Mesendoderm (in vitro differentiated cells): Measurements from ENCODE around the gene C9orf50.

Source experiments
- DNase-seq: peaks from one replicate; pipeline ENCODE4 v3.0.0; 2013
- H2AK5ac ChIP-seq: 2 replicates; pipeline ENCODE4 v1.6.1; 2013; ENCODE audit warnings: low read length, inconsistent platforms
- H2BK120ac ChIP-seq: 2 replicates; pipeline ENCODE4 v1.6.1; 2013; ENCODE audit warnings: low read depth, mild to moderate bottlenecking, low read length, moderate library complexity, mixed read lengths
- H2BK15ac ChIP-seq: replicated peaks from 2 replicates; pipeline ENCODE4 v1.6.1; 2013; ENCODE audit warnings: low read depth, mild to moderate bottlenecking, moderate library complexity
- H2BK5ac ChIP-seq: 2 replicates; pipeline ENCODE4 v1.6.1; 2013; ENCODE audit warnings: low read length, inconsistent platforms
- H3K18ac ChIP-seq: 2 replicates; pipeline ENCODE4 v1.6.1; 2013; ENCODE audit warnings: mild to moderate bottlenecking, low read length, mixed read lengths
- H3K23ac ChIP-seq: one replicate; pipeline ENCODE4 v1.6.1; 2013; ENCODE audit warnings: low read length
- H3K27ac ChIP-seq: 2 replicates; pipeline ENCODE4 v1.5.1; 2013; ENCODE audit warnings: low read depth, mild to moderate bottlenecking, inconsistent platforms, low read length, moderate library complexity
- H3K27me3 ChIP-seq: 2 replicates; pipeline ENCODE4 v1.6.1; 2013; ENCODE audit warnings: low read length, control low read depth, mild to moderate bottlenecking, inconsistent platforms; ENCODE audit not compliant: insufficient read depth, poor library complexity
- H3K36me3 ChIP-seq: 2 replicates; pipeline ENCODE4 v1.6.1; 2013; ENCODE audit warnings: low read length, inconsistent platforms; ENCODE audit not compliant: control insufficient read depth, insufficient read depth
- H3K4ac ChIP-seq: one replicate; pipeline ENCODE4 v1.6.1; 2013; ENCODE audit warnings: low read depth, mild to moderate bottlenecking, low read length, moderate library complexity
- H3K4me1 ChIP-seq: 2 replicates; pipeline ENCODE4 v1.6.1; 2013; ENCODE audit warnings: low read depth, low read length, inconsistent platforms; ENCODE audit not compliant: control insufficient read depth
- H3K4me2 ChIP-seq: 2 replicates; pipeline ENCODE4 v1.6.1; 2013; ENCODE audit warnings: low read length
- H3K4me3 ChIP-seq: 2 replicates; pipeline ENCODE4 v1.5.1; 2013; ENCODE audit warnings: mild to moderate bottlenecking, low read length
- H3K56ac ChIP-seq: one replicate; pipeline ENCODE4 v1.6.1; 2013; ENCODE audit warnings: low read length
- H3K79me1 ChIP-seq: 2 replicates; pipeline ENCODE4 v1.6.1; 2013; ENCODE audit warnings: low read length, inconsistent platforms
- H3K79me2 ChIP-seq: 2 replicates; pipeline ENCODE4 v1.6.1; 2013; ENCODE audit warnings: mild to moderate bottlenecking, low read length; ENCODE audit not compliant: control insufficient read depth, insufficient read depth
- H3K9ac ChIP-seq: 2 replicates; pipeline ENCODE4 v1.6.1; 2013; ENCODE audit warnings: low read length, inconsistent platforms
- H4K5ac ChIP-seq: one replicate; pipeline ENCODE4 v1.6.1; 2013; ENCODE audit warnings: low read length
- H4K8ac ChIP-seq: one replicate; pipeline ENCODE4 v1.6.1; 2013; ENCODE audit warnings: low read depth, mild to moderate bottlenecking, control low read depth, low read length, moderate library complexity
- WGBS: extraction: QIAGEN DNeasy Blood & Tissue Kit; methylation state at CpG from one replicate; pipeline ENCODE4 v1.1.7; 2013; ENCODE audit warnings: low lambda C conversion rate, missing lambda C conversion rate; ENCODE audit not compliant: insufficient coverage; ENCODE audit errors: extremely low coverage; 5-methylcytosine and 5-hydroxymethylcytosine counted together

Gene C9orf50

DNA sequence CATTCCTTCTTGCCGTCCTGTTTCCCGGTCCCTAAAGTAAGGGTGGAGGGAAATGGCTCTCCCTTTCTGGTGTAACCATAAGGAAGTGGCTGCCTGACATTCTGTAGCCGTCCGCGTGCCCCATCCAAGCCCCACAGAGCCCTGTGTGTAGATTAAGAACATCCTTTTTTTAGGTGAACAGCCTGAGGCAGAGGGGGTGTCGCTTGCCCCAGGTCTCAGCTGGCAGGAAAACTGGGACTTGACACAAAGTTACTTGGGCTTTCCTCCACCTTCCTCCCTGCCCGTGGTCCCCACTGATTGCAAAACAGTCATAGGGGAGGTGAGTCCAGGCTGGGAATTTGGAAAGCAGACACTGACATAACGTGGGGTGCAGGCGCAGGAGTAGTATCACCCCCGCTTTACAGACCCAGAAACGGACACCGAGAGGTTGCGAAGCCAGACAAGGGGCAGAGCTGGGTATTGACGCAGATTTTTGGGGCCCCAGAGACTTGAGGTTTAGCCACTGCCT, 22.8 kb downstream of the C9orf50 start:
- Histone ChIP-seq H4K8ac (no peak overlapping the region), H3K4me2 (peak overlapping the region; percentile 49), H3K18ac (peak overlapping the region; percentile 97), H3K79me2 (no peaks in the 10 kb centered on the region), H2BK120ac (peak overlapping the region; percentile 30), H3K79me1 (no peaks in the 10 kb centered on the region), H2AK5ac (peak overlapping the region; percentile 71), H3K23ac (peak overlapping the region; percentile 11), H3K56ac (peak overlapping the region; percentile 98), H3K36me3 (no peaks in the 10 kb centered on the region), H3K4ac (peak overlapping the region; percentile 94), H3K27me3 (no peaks in the 10 kb centered on the region), H3K4me1 (peaks cover 14% of the 10 kb centered on the region), H2BK5ac (peak overlapping the region; percentile 36), H4K5ac (no peak overlapping the region), H2BK15ac (no peak overlapping the region), H3K27ac (peak overlapping the region; percentile 99), H3K9ac (peak overlapping the region; percentile 79), H3K4me3 (no peak overlapping the region)
- no CpG with 5 or more reads among the region's 14 CpGs for WGBS
- DNase-seq, result no peak

DNA sequence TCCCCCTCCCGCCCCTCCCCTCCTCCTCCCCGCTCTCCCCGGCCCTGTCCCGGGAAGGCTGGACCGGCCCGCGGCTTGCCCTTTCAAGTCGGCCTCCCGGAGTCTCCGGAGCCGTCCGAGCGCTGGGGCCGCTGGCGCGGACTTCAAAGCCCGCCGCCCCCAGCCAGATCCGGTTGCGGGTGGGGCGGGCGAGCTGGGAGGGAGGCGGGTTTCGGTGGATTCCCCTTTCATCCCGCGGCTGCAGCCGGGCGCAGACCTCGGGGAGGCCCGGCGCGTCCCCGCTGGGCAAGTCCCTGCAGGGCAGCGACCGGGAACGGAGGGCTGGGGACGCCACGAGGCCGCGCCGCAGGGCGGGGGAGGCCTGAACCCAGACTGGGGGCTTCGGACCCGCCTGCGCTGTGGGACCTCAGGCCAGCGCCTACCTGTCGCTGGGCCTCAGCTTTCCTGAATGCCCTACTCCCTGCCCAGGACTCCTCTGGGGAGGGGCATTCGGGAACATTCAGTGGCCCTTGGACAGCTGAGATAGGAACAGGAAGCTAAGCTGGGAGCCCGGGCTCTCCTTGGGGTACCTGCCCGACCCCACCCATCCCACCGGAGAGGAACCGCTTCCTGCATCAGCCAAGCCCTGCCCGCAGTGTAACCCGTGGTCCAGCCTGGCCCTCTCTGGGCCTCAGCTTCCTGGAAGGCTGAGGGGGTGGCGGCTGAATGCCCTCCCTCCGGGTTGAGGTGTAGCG, 23.4 kb downstream of the C9orf50 start:
- Histone ChIP-seq H2BK5ac (peak overlapping the region; percentile 36), H3K27ac (peak overlapping the region; percentile 99), H3K23ac (peak overlapping the region; percentile 11), H4K5ac (no peak overlapping the region), H2BK15ac (peak overlapping the region; percentile 4), H3K4me2 (peak overlapping the region; percentile 49), H3K79me1 (no peaks in the 10 kb centered on the region), H2BK120ac (peak overlapping the region; percentile 30), H3K56ac (peak overlapping the region; percentile 98), H3K4me3 (peak overlapping the region; percentile 3), H3K79me2 (no peaks in the 10 kb centered on the region), H2AK5ac (no peak overlapping the region), H3K9ac (peak overlapping the region; percentile 79), H3K36me3 (no peaks in the 10 kb centered on the region), H3K27me3 (no peaks in the 10 kb centered on the region), H3K4ac (peak overlapping the region; percentile 94), H3K4me1 (peaks cover 11% of the 10 kb centered on the region), H4K8ac (peak overlapping the region; percentile 82), H3K18ac (peak overlapping the region; percentile 97)
- DNase-seq, result peak; percentile 90
- no CpG with 5 or more reads among the region's 57 CpGs for WGBS

DNA sequence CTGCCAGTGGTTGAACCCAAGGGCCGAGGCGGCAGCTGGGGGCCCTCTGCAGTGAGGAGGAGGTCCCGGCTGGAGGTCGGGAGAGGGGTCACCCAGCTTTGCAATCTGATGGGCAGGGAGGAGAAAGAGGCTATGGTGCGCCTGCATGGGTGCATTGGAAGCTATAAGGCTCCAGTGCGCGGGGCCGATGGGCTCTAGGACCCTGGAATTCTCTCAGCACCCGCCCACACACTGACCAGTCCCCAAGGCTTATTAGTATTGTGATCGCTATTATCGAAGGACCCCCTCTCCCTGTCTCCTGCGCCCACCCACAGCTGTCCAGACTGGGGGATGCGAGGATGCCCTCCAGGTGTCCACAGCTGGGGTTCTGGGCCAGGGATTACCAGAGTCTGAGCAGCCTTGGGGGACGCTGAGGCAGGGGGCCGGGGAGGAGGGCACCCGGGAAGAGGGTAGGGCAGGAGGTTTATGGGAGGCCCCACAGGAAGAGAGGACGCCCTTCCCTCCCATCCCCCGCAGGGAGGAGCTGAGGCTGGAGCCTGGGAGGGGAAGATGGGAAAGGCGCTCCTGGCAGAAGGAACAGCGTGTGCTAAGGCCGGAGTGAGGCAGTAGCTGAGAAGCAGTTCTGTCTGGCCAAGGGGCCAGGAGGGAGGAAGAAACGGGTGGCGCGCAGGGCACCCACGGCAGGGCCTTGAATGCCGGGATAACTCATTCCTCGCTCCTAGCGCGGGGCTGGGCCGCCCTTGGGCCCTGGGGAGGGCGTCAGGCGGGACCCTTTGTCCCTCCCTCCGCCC, 24.2 kb downstream of the C9orf50 start:
- peak overlapping the region; percentile 90 for H3K9ac ChIP-seq
- H3K4me1 ChIP-seq, result peaks cover 14% of the 10 kb centered on the region
- peak overlapping the region; percentile 98 for H3K56ac ChIP-seq
- WGBS, result no CpG with 5 or more reads among the region's 33 CpGs
- H2BK120ac ChIP-seq, result peak overlapping the region; percentile 13
- H2BK5ac ChIP-seq, result peak overlapping the region; percentile 100
- H3K4ac ChIP-seq, result peak overlapping the region; percentile 94
- H2AK5ac ChIP-seq, result no peak overlapping the region
- no peak overlapping the region for H4K5ac ChIP-seq
- H3K4me2 ChIP-seq, result peak overlapping the region; percentile 99
- no peak overlapping the region for H4K8ac ChIP-seq
- peak overlapping the region; percentile 91 for H3K23ac ChIP-seq
- DNase-seq, result peak; percentile 98
- H3K36me3 ChIP-seq, result no peaks in the 10 kb centered on the region
- H3K4me3 ChIP-seq, result peak overlapping the region; percentile 74
- peak overlapping the region; percentile 97 for H3K18ac ChIP-seq
- H2BK15ac ChIP-seq, result peak overlapping the region; percentile 10
- peak overlapping the region; percentile 98 for H3K27ac ChIP-seq
- no peaks in the 10 kb centered on the region for H3K79me1 ChIP-seq
- H3K79me2 ChIP-seq, result no peaks in the 10 kb centered on the region
- no peaks in the 10 kb centered on the region for H3K27me3 ChIP-seq

DNA sequence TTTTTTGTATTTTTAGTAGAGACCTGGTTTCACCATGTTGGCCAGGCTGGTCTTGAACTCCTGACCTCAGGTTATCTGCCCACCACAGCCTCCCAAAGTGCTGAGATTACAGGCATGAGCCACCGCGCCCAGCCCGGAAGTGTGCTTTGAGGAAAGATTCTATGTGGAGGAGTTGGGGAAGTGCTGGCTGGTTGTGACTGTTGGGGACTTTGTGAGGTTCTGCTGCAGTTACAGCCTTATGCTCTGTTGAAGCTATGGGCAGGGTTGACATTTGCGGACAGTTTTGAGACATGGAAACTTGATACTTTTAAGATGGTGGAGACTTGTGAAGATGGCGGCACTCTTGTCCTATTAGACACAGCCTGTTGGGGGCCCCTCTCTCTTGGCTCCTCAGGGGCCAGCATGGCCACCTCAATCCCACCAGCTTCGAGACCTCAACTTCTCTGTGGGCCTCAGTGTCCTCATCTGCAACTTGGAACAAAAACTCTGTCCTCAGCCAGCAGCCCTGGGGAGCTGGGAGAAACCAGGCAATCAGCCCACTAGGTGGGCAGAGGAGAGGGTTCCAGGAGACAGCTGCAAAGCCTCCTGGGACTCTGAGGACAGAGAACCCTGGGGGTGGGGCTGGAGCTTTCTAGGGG, 24.9 kb downstream of the C9orf50 start:
- DNase-seq, result no peak
- Histone ChIP-seq H3K27me3 (no peaks in the 10 kb centered on the region), H3K4me3 (no peak overlapping the region)

DNA sequence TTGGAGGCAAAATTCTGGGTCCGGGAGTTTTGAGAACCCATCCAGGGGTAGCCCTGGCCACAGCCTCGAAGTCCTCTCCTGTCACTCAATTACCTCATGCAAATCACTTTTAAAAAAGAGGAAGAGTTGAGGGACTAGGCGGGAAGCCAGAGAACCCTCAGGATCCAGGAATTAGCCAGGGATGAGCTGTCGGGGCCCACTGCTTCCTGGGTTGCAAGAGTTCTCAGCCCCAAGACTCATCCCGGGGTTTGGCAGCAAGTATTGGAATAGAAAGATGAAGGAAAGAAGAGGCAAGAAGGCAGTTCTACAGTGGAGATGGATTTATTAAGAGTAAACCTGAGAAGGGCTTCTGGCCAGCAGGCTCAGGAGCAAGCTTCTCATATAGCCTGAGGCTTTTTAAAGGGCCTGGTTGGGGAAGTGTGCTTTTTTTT, 25.6 kb downstream of the C9orf50 start:
- Histone ChIP-seq H3K4me2 (no peak overlapping the region), H3K4me1 (peaks cover 14% of the 10 kb centered on the region), H3K23ac (no peak overlapping the region), H4K8ac (no peak overlapping the region), H2AK5ac (no peak overlapping the region), H3K79me2 (no peaks in the 10 kb centered on the region), H3K27me3 (no peaks in the 10 kb centered on the region), H3K9ac (no peak overlapping the region), H3K79me1 (no peaks in the 10 kb centered on the region), H3K56ac (peak overlapping the region; percentile 57), H3K4ac (no peak overlapping the region), H2BK15ac (peak overlapping the region; percentile 45), H2BK5ac (no peak overlapping the region), H3K4me3 (no peak overlapping the region), H3K18ac (no peak overlapping the region), H3K36me3 (no peaks in the 10 kb centered on the region), H4K5ac (no peak overlapping the region), H2BK120ac (peak overlapping the region; percentile 55), H3K27ac (no peak overlapping the region)
- no CpG with 5 or more reads among the region's 5 CpGs for WGBS
- DNase-seq, result no peak

More for the DNA sequence above, 24.9 kb downstream of the C9orf50 start:
- Histone ChIP-seq H3K4me2 (peak overlapping the region; percentile 18), H2AK5ac (peak overlapping the region; percentile 10), H3K23ac (no peak overlapping the region), H3K27ac (peak overlapping the region; percentile 12), H3K18ac (peak overlapping the region; percentile 78), H3K4me1 (peaks cover 14% of the 10 kb centered on the region), H4K8ac (peak overlapping the region; percentile 41), H4K5ac (no peak overlapping the region), H3K36me3 (no peaks in the 10 kb centered on the region), H2BK120ac (no peak overlapping the region), H2BK5ac (no peak overlapping the region), H3K4ac (peak overlapping the region; percentile 77), H2BK15ac (peak overlapping the region; percentile 10), H3K9ac (peak overlapping the region; percentile 90), H3K79me1 (no peaks in the 10 kb centered on the region), H3K79me2 (no peaks in the 10 kb centered on the region), H3K56ac (peak overlapping the region; percentile 98)
- no CpG with 5 or more reads among the region's 6 CpGs for whole genome bisulfite sequencing
